GM19438 (cell line): ENCODE results near the gene SH2D2A.

ENCODE experiments used
- ATAC-seq: cut with Tn5 transposase; IDR thresholded peaks from one replicate; pipeline ENCODE4 v1.9.1; 2021; ENCODE audit warnings: low read depth; ENCODE audit not compliant: unreplicated experiment

SH2D2A gene

GRCh38 chr1:156828400-156829124, 11.9 kb upstream of the SH2D2A start:
- ATAC-seq: no peak

- ATAC-seq: no peak
Observed at GRCh38 chr1:156826630-156827029, 10.0 kb upstream of the SH2D2A start.

- ATAC-seq: no peak
Observed at GRCh38 chr1:156823210-156823790, 6.7 kb upstream of the SH2D2A start.

GRCh38 chr1:156822680-156823079, 6.0 kb upstream of the SH2D2A start:
- no peak for ATAC-seq

GRCh38 chr1:156821801-156822200, 5.2 kb upstream of the SH2D2A start:
- ATAC-seq: no peak

- no peak for ATAC-seq
Observed at GRCh38 chr1:156815961-156816422, 656 bp downstream of the SH2D2A start.

GRCh38 chr1:156815307-156815826, 1.3 kb downstream of the SH2D2A start:
- no peak for ATAC-seq

- ATAC-seq: no peak
Observed at GRCh38 chr1:156814571-156815260, 1.9 kb downstream of the SH2D2A start.

- ATAC-seq: no peak
Observed at GRCh38 chr1:156813750-156814570, 2.7 kb downstream of the SH2D2A start.

- no peak for ATAC-seq
Observed at GRCh38 chr1:156813298-156813697, 3.4 kb downstream of the SH2D2A start.

- no peak for ATAC-seq
Observed at GRCh38 chr1:156812293-156812990, 4.2 kb downstream of the SH2D2A start.

GRCh38 chr1:156811168-156811567, 5.5 kb downstream of the SH2D2A start:
- ATAC-seq: no peak

- no peak for ATAC-seq
Observed at GRCh38 chr1:156809711-156810366, 6.8 kb downstream of the SH2D2A start.

GRCh38 chr1:156809281-156809680, 7.4 kb downstream of the SH2D2A start:
- ATAC-seq: no peak

- ATAC-seq: no peak
Observed at GRCh38 chr1:156808186-156809030, 8.2 kb downstream of the SH2D2A start.

GRCh38 chr1:156807627-156808026, 9.0 kb downstream of the SH2D2A start:
- no peak for ATAC-seq

- ATAC-seq: no peak
Observed at GRCh38 chr1:156806512-156807440, 9.9 kb downstream of the SH2D2A start.
